ENCODE results near the gene UMPS. TPM values are rescaled to one million over a fixed set of nuclear protein-coding genes. Genes with fewer than 3 reads are reported as not detected.

Gene UMPS
- total RNA-seq, 1 experiment from 2014 or later: 45.4 TPM

DNA sequence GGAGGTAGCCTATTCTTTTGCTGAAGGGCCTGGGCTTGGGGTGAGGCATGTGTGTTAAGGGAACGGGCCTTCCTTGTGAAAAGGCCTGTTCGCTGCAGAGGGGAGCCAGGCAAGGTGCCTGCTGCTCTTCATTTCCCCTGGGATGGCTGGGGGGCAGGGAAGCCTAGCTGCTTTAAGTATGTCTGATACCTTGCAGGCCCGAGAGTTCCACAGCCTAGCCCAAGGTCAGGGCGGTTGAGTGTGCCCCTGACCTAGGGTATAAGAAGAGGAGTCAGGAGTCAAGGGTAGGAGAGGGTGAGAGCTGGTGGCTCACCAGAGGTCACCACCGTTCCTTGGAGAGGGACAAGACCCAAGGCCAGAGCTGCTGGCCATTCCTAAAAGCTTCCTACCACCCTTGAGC, 46.6 kb downstream of the UMPS start:
- peaks cover 57% of the 10 kb centered on the region for H3K36me3 Mint-ChIP-seq

GRCh38 chr3:124777762-124778470, 47.7 kb downstream of the UMPS start:
- TF ChIP-seq, protein P1, sequence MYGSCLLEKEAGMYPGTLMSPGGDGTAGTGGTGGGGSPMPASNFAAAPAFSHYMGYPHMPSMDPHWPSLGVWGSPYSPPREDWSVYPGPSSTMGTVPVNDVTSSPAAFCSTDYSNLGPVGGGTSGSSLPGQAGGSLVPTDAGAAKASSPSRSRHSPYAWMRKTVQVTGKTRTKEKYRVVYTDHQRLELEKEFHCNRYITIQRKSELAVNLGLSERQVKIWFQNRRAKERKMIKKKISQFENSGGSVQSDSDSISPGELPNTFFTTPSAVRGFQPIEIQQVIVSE (CRISPR knock-in tag; IDR thresholded peaks at IDR 0.05; ENCODE audit: borderline replicate concordance): no peak
- Mint-ChIP-seq H3K27me3 (ENCODE audit: low read depth) (no peaks in the 10 kb centered on the region), H3K27ac (peak overlapping the region; percentile 67; the same call in 1 of the 2 replicates), H3K36me3 (peaks cover 52% of the 10 kb centered on the region), H3K4me3 (no peak overlapping the region), H3K9me3 (no peaks in the 10 kb centered on the region), H3K4me1 (peaks cover 65% of the 10 kb centered on the region)
- ATAC-seq: no peak
- no peak for DNase-seq (ENCODE audit: low spot score)
- POLR2A ChIA-PET: no interaction called here
- CTCF ChIA-PET: interaction anchor here (1.0 to 1.7 kb wide), 3 partner anchors 9 to 123 kb away, joined by 3 to 4 read pairs (median 3); no protein-coding TSS in a partner anchor

More for the DNA sequence above, 46.6 kb downstream of the UMPS start:
- POLR2A ChIA-PET: no interaction called here
- TF ChIP-seq SMAD3 (CRISPR knock-in tag; IDR thresholded peaks at IDR 0.05; ENCODE audit: borderline replicate concordance): no peak
- TF ChIP-seq OVOL2 (CRISPR knock-in tag; IDR thresholded peaks at IDR 0.05; ENCODE audit: borderline replicate concordance): no peak
- TF ChIP-seq PRRX2 (CRISPR knock-in tag; IDR thresholded peaks at IDR 0.05): no peak
- TF ChIP-seq ETV6 (CRISPR knock-in tag; IDR thresholded peaks at IDR 0.05): no peak
- TF ChIP-seq ATF2 (CRISPR knock-in tag; IDR thresholded peaks at IDR 0.05; ENCODE audit: borderline replicate concordance, low read depth): no peak
- TF ChIP-seq SP1 (CRISPR knock-in tag; conservative IDR thresholded peaks at IDR 0.05): no peak
- TF ChIP-seq SOX15 (CRISPR knock-in tag; IDR thresholded peaks at IDR 0.05): no peak
- TF ChIP-seq TCF7 (CRISPR knock-in tag; IDR thresholded peaks at IDR 0.05; ENCODE audit: low read depth): no peak
- no peak for TF ChIP-seq CREB1 (CRISPR knock-in tag; IDR thresholded peaks at IDR 0.05)
- TF ChIP-seq NR2C2 (CRISPR knock-in tag; IDR thresholded peaks at IDR 0.05): no peak
- TF ChIP-seq ZNF396 (CRISPR knock-in tag; IDR thresholded peaks at IDR 0.05; ENCODE audit: borderline replicate concordance): no peak
- no peak for TF ChIP-seq E2F5 (CRISPR knock-in tag; IDR thresholded peaks at IDR 0.05)
- no peak for TF ChIP-seq E2F1 (CRISPR knock-in tag; IDR thresholded peaks at IDR 0.05)
- H3K4me3 Mint-ChIP-seq: no peak overlapping the region
- ATAC-seq (no peak), DNase-seq (ENCODE audit: low spot score) (no peak)
- no peaks in the 10 kb centered on the region for H3K9me3 Mint-ChIP-seq
- CTCF ChIA-PET: interaction anchor here (1.6 to 1.8 kb wide), 3 partner anchors 10 to 124 kb away, joined by 3 to 9 read pairs (median 4); no protein-coding TSS in a partner anchor
- H3K27ac Mint-ChIP-seq: no peak overlapping the region; the same call in none of the 2 replicates
- H3K4me1 Mint-ChIP-seq: peaks cover 59% of the 10 kb centered on the region
- no peaks in the 10 kb centered on the region for H3K27me3 Mint-ChIP-seq (ENCODE audit: low read depth)

GRCh38 chr3:124779116-124779515, 48.9 kb downstream of the UMPS start:
- Mint-ChIP-seq H3K27me3 (ENCODE audit: low read depth) (no peaks in the 10 kb centered on the region), H3K9me3 (no peaks in the 10 kb centered on the region), H3K36me3 (peaks cover 44% of the 10 kb centered on the region), H3K4me1 (peaks cover 60% of the 10 kb centered on the region), H3K27ac (peak overlapping the region; percentile 55), H3K4me3 (no peak overlapping the region)
- TF ChIP-seq ZNF671 (CRISPR knock-in tag; IDR thresholded peaks at IDR 0.05) (no peak), RELA (CRISPR knock-in tag; IDR thresholded peaks at IDR 0.05; ENCODE audit: borderline replicate concordance) (no peak), ZNF532 (CRISPR knock-in tag; IDR thresholded peaks at IDR 0.05; ENCODE audit: borderline replicate concordance) (no peak)
- CTCF ChIA-PET: interaction anchor here (1.0 to 1.5 kb wide), 3 partner anchors 8 to 48 kb away, joined by 3 to 5 read pairs (median 4); no protein-coding TSS in a partner anchor
- ATAC-seq (no peak), DNase-seq (ENCODE audit: low spot score) (no peak)
- POLR2A ChIA-PET: no interaction called here

Data from WTC11 (cell line).